Measurements from ENCODE around the gene AZGP1. TPM values are rescaled to one million over a fixed set of nuclear protein-coding genes. Genes with fewer than 3 reads are reported as not detected.

AZGP1 gene
- total RNA-seq, 4 donors from 2014 or later = 68.7 to 182 (median 111) TPM

- Histone ChIP-seq H3K36me3 (no peaks in the 10 kb centered on the region), H3K27ac (no peak overlapping the region), H3K4me3 (no peak overlapping the region), H3K9me3 (no peaks in the 10 kb centered on the region), H3K4me1 (peaks cover 0 to 21% (median 0%) of the 10 kb centered on the region in 4 donors), H3K27me3 (no peaks in the 10 kb centered on the region)
- 81 to 87% methylated on average over 3 of the region's 3 CpGs for WGBS, 2 donors
- TF ChIP-seq EP300 (IDR thresholded peaks at IDR 0.05) (no peak), POLR2A (IDR thresholded peaks at IDR 0.05) (no peak)
- TF ChIP-seq, protein P1, sequence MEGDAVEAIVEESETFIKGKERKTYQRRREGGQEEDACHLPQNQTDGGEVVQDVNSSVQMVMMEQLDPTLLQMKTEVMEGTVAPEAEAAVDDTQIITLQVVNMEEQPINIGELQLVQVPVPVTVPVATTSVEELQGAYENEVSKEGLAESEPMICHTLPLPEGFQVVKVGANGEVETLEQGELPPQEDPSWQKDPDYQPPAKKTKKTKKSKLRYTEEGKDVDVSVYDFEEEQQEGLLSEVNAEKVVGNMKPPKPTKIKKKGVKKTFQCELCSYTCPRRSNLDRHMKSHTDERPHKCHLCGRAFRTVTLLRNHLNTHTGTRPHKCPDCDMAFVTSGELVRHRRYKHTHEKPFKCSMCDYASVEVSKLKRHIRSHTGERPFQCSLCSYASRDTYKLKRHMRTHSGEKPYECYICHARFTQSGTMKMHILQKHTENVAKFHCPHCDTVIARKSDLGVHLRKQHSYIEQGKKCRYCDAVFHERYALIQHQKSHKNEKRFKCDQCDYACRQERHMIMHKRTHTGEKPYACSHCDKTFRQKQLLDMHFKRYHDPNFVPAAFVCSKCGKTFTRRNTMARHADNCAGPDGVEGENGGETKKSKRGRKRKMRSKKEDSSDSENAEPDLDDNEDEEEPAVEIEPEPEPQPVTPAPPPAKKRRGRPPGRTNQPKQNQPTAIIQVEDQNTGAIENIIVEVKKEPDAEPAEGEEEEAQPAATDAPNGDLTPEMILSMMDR (IDR thresholded peaks at IDR 0.05) = no peak
- no peak for DNase-seq (ENCODE audit: low spot score in 2 of 2)
Observed at GRCh38 chr7:100007887-100008286, 32.1 kb upstream of the AZGP1 start.

DNA sequence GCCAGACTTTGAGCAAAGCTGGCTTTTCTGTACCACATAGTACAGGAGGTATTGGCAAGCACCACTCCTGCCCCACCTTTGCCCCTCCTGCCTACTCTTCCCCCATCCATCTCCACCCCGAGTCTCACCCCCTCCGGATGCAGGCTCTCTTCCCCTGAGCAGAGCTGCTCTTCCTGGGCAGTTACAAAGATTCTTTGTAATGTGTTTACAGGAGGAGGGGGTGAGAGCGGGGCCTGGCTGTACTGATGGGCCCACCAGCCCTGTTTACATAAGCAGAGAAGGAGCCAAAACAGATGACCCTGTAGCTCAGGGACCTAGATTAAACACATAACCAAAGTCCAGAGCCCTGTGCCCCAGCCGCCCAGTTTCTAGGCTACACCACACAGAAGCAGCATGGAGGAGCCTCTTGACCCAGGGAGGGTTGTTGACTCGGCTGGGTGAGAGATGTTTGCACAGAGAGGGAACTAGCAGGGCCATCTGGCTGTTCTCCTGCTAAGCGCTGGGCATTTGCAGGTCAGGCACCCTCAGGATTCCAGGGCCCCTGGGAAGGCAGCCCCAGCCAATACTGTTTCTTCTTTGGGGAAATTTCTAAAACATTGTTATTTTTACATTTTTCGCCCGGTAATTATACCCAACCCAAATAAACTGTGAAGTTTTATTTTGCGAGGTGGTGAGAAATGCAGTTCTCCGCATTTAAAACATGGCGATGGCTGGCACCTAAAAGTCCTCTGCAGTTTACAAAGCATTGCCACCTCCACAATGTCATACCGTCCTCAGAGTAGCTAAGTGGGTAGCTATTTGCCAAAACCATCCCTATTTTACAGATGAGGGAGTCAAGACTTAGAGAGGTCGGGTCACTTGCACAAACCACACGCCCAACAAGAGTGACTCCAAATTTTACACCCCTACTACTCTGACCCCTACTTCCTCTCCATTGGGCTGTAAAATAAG lies 28.2 kb upstream of the AZGP1 start:
- Histone ChIP-seq H3K36me3 (no peaks in the 10 kb centered on the region), H3K27me3 (no peaks in the 10 kb centered on the region), H3K27ac (peak overlapping the region in 1 of 4 donors; percentile 12), H3K4me1 (peaks cover 0 to 9% (median 0%) of the 10 kb centered on the region in 4 donors), H3K9me3 (no peaks in the 10 kb centered on the region), H3K4me3 (no peak overlapping the region)
- TF ChIP-seq EP300 (IDR thresholded peaks at IDR 0.05) = no peak
- TF ChIP-seq, protein P1 (IDR thresholded peaks at IDR 0.05) = no peak
- no peak for TF ChIP-seq POLR2A (IDR thresholded peaks at IDR 0.05)
- WGBS, 2 donors = 30 to 40% methylated on average over 14 of the region's 14 CpGs
- no peak for DNase-seq (ENCODE audit: low spot score in 2 of 2)

- Histone ChIP-seq H3K4me3 (no peak overlapping the region), H3K9me3 (no peaks in the 10 kb centered on the region), H3K27ac (no peak overlapping the region), H3K27me3 (no peaks in the 10 kb centered on the region), H3K36me3 (no peaks in the 10 kb centered on the region), H3K4me1 (peaks cover 0 to 23% (median 4%) of the 10 kb centered on the region in 4 donors)
- TF ChIP-seq, protein P1 (IDR thresholded peaks at IDR 0.05) = no peak
- TF ChIP-seq POLR2A (IDR thresholded peaks at IDR 0.05) (no peak), EP300 (IDR thresholded peaks at IDR 0.05) (no peak)
- 84% methylated on average over 13 of the region's 13 CpGs for WGBS, 2 donors
- DNase-seq (ENCODE audit: low spot score in 2 of 2) = no peak
Observed at GRCh38 chr7:100000239-100000638, 24.4 kb upstream of the AZGP1 start.

GRCh38 chr7:99997545-99998137 lies 21.8 kb upstream of the AZGP1 start:
- Histone ChIP-seq H3K27me3 (no peaks in the 10 kb centered on the region), H3K36me3 (no peaks in the 10 kb centered on the region), H3K4me1 (peaks cover 0 to 21% (median 4%) of the 10 kb centered on the region in 4 donors), H3K9me3 (no peaks in the 10 kb centered on the region), H3K27ac (peak overlapping the region; percentile 57 to 85 (median 70)), H3K4me3 (peak overlapping the region; percentile 27 to 60 (median 52))
- TF ChIP-seq, protein P1 (IDR thresholded peaks at IDR 0.05) = peak; percentile 31 to 65 (median 49)
- TF ChIP-seq POLR2A (IDR thresholded peaks at IDR 0.05) = no peak
- TF ChIP-seq EP300 (IDR thresholded peaks at IDR 0.05) = peak in 1 of 2 donors; percentile 42
- no peak for DNase-seq (ENCODE audit: low spot score in 2 of 2)
- 3 to 6% methylated on average over 30 to 31 of the region's 35 CpGs for WGBS, 2 donors
